GM18498 (cell line): Measurements from ENCODE around the gene KLB.
"Not testable (repeated sequence)": the region's sequence is repeated elsewhere in the genome, so short reads cannot be mapped to it uniquely, and the experiment has no call there.

ENCODE experiments used
- ATAC-seq: cut with Tn5 transposase; IDR thresholded peaks from one replicate; pipeline ENCODE4 v1.9.1; 2021; ENCODE audit warnings: mild to moderate bottlenecking, moderate library complexity; ENCODE audit not compliant: unreplicated experiment

KLB gene

GRCh38 chr4:39406763-39407583 lies at the start of gene KLB:
Gene KLB, plus strand, starts transcription at chr4:39406930. Its CDS starts 20 bp downstream, at chr4:39406950.
- no peak for ATAC-seq

- ATAC-seq, result peak; percentile 42
Observed at GRCh38 chr4:39357002-39357401, 49.7 kb upstream of the KLB start.

DNA sequence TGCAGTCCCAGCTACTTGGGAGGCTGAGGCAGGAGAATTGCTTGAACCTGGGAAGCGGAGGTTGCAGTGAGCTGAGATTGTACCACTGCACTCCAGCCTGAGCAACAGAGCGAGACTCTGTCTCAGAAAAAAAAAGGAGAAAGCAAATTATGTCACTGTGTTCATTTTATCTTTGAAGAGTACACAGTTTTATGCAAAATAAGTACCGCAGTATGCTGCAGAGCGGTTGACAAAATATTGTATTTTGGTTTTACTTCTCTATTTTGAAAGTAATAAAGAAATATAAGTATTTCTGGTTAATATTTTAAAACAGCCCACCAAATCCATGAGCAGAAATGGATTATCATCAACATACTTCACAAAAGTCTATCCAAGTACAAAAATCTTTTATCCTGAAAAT lies 46.1 kb upstream of the KLB start:
- peak; percentile 45 for ATAC-seq

- no peak for ATAC-seq
Observed at GRCh38 chr4:39362827-39363226, 43.9 kb upstream of the KLB start.

DNA sequence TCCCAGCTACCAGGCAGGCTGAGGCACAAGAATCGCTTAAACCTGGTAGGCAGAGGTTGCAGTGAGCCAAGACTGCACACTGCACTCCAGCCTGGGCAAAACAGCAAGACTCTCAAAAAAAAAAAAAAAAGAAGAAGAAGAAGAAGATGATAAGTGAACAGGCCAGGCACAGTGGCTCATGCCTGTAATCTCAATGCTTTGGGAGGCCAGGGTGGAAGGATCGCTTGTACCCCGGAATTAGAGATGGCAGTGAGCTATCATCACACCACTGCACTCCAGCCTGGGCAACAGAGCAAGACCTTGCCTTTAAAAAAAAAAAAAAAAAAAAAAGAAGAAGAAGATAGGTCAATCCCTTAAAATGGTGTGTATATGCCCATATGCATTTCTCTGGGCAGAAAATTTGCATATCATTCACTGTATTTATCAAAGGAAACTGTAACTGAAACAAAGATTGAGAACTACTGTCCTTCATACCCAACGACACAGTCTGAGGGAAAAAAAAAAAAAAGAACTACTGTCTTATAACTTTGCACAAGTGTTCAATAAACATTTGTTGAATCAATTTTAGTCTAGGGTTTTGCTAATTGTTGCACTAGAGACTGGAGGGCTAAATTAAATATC lies 42.8 kb upstream of the KLB start:
- peak; percentile 57 for ATAC-seq

DNA sequence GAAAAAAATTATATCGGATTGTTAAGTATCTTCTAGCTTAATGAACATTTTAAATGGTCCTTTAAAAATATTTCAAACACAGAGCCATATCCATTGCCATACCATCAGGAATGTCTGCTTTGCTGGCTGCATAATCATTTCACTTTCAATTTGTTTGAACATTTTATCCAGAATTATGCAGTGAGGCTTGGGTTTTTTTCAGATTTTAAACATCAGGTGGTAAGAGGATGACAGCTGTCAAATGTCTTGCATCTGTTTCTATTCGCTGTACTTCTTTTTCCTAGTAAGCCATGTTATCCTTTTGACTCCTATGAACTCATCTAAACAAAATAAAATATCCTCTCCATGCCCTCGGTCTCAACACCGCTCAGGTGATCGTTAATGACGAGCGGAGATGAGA lies 41.4 kb upstream of the KLB start:
- no peak for ATAC-seq

GRCh38 chr4:39365830-39366771 lies 40.6 kb upstream of the KLB start, which contains the start of gene RFC1:
Gene RFC1, minus strand, starts transcription at chr4:39366362. Its CDS starts 121 bp downstream, at chr4:39366241.
- ATAC-seq, result peak; percentile 69

DNA sequence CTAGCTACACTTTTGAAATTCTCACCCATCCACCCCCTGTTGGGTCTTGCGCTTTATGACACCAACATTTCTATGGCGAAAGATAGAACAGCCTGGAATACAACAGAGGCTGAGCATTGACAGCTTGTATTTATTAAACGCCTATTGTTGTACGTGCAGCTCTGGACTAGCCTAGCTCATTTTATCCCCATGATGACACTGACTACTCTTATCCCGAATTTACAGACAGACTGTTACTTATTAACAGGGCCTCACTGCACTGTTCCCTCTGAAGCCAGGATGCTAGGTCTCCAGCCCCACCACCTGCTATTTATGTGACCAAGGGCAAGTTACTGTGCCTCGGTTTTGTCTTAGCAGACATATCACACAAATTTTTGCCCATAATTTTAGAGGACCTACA lies 39.6 kb upstream of the KLB start:
- ATAC-seq, result no peak

DNA sequence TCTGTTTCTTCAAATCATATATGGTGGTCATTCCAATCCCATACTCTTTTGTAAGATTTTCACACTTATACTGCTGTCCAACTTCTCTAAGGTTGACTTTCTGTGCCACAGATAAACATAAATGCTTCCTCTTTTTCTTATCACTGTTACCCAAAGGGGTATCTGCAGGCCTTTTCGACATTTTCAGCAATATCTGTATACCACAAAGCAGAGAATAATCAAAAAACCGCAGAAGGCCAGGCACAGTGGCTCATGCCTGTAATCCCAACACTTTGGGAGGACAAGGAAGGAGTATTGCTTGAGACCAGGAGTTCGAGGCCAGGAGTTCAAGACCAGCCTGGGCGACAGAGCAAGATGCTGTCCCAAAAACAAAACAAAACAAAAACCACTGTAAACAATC lies 37.4 kb upstream of the KLB start:
- no peak for ATAC-seq

GRCh38 chr4:39371209-39371608 lies 35.5 kb upstream of the KLB start:
- ATAC-seq, result not testable (repeated sequence)

DNA sequence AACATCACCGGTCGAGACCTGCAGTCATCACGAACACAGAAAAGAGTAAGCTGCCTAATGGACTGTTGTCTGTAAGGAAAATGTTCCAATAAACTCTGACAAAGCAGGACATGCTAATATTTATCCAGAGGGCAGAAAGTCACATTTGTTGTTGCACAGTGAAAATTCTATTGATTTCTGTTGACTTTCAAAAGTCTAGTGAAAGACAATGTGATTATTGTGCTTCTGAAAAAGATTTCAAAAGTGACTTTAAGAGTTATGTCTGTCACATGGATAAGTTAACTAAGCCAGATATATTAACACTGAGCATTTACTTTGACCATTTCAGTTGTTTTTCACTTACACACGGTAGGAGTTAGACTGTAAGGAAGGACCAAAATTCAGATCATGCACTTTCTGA lies 31.3 kb upstream of the KLB start:
- no peak for ATAC-seq

DNA sequence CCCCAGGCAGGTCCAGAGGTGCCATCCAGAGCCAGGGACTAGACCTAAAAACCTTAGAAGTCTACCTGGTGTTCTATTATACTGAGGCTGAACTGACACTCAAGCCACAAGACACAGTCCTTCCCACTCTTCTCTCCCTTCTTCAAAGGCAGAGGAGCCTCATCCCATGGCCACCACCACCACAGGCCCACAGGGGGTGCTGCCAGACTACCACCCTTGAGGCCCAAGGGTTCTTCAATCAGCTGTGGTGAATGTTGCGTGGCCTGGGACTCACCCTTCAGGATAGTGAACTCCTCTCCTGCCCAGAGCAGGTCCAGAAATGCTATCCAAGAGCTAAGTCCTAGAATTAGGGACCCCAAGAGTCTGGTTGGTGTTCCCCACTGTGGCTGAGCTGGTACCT lies 23.0 kb upstream of the KLB start:
- ATAC-seq, result no peak

DNA sequence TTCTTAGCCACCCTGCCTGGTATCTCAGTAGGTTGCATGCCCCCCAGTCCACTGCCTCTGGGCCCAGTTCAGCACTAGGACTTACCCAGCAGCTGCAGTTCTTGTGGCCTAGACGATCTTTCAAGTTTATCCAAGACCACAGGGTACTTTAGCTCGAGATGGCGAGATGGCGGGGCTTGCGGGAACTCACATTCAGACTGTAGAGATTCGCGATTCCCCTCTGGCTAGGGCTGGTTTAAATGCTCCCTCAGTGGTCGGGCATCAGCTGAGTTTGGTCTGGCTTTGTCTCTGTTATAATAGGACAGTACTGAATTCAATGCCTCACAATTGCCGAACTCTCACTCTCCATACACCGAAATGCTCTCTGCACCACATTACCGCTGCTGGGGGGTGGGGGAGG lies 22.2 kb upstream of the KLB start:
- ATAC-seq, result no peak

DNA sequence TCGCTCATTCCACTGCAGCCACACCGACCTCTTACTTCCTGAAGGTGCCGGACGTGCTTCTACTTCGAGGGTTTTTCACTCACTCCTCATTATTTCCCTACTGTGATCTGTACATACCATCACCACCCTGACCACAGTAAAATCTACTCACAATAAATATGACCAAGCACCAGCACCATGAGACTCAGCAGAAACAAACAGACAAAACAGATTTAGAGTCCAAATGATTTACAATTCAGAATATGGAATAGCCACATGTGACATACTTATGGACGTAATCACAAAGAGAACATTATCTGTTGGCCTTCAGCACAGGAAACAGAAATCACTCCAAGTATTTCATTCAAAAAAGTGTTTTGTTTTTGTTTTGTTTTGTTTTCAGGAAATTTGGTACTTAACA lies 16.1 kb upstream of the KLB start:
- ATAC-seq, result no peak

DNA sequence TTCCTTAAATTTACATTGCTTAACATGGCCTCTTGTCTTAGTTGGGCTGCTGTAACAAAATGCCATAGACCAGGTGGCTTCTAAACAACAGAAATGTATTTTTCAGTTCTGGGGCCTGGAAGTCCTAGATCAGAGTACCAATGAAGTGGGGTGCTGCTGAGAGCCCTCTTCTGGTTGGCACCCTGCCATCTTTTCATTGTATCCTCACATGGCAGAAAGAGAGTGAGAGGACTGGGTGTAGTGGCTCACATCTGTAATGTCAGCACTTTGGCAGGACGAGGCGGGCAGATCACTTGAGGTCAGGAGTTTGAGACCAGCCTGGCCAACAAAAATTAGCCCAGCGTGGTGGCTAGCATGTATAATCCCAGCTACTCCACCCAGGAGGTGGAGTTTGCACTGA lies 12.0 kb upstream of the KLB start:
- ATAC-seq, result no peak

DNA sequence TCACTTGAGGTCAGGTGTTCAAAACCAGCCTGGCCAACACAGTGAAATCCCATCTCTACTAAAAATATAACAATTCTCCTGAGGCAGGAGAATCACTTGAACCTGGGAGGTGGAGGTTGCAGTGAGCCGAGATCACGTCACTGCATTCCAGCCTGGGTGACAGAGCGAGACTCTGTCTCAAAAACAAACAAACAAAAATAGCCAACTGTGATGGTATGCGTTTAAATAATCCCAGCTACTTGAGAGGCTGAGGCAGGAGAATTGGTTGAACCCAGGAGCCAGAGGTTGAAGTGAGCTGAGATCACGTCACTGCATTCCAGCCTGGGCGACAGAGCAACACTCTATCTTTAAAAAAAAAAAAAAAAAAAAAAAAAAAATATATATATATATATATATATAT lies 5.1 kb upstream of the KLB start:
- ATAC-seq, result not testable (repeated sequence)

DNA sequence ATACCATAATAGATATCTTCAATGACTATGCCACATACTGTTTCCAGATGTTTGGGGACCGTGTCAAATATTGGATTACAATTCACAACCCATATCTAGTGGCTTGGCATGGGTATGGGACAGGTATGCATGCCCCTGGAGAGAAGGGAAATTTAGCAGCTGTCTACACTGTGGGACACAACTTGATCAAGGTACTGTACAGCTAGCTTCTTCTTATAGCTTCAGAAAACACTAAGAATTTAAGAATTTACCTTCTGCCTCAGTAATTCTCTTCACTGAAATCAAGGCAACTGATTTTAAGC lies 805 bp downstream of the KLB start:
- ATAC-seq, result no peak

DNA sequence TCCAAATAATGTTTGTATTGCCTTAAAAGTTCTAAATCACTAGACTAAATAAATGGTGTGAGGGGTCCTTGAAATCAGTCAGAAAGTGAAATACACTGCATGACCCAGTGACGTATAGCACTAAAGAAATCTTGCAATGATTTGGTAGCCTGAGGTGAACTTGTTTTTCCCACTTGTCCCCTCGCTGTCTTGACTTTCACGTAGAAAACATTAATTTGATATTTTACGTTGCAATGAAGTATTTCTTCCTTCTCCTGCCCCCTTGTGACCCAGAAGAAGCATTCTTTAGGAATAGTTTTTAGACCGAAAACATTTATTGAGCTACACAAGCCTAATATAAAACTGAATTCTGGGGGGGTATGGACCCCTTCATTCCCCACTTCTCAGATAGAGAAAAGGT lies 3.7 kb downstream of the KLB start:
- ATAC-seq, result no peak

GRCh38 chr4:39411561-39411960 lies 4.8 kb downstream of the KLB start:
- not testable (repeated sequence) for ATAC-seq

DNA sequence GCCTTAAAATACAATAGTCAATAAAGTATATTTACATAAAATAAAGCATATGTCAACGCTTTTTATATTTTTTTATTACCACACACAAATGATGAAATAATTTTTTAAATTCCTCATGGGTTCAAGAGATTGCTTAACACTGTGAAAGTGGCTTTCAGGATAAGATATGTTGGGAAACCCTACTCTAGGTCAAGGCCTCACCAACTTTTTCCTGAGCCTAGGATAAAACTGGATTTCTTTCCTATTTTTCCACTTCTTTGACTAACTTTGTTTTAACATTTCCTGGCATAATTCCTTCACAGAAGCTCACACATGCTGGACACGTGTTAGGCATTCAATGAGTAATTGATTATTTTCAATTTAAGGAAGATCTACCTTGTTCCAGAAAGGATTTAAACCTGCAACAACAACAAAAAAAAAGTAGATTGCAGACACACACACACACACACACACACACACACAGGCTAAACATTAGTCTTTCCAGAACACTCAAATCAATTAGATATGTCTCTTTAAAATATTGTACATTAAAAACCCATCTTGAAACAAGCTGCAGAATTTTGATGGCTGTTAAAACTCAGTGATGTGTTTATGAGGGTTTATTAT lies 9.1 kb downstream of the KLB start:
- no peak for ATAC-seq

GRCh38 chr4:39422247-39422646 lies 15.5 kb downstream of the KLB start:
- no peak for ATAC-seq
